KMS-11 (cell line): ENCODE data around the gene ST8SIA6.

Experiments used
- H2AFZ ChIP-seq: fragments of 200-600 bp; sonication (generic); 2 replicates; pipeline ENCODE4 v1.6.1; 2016; ENCODE audit warnings: antibody characterized with exemption, mixed run types, low read depth
- H3K27ac ChIP-seq: fragments of 200-600 bp; sonication (generic); 2 replicates; pipeline ENCODE4 v1.6.1; 2016; ENCODE audit warnings: mild to moderate bottlenecking, mixed run types
- H3K27me3 ChIP-seq: fragments of 200-600 bp; sonication (generic); 2 replicates; pipeline ENCODE4 v1.6.1; 2017; ENCODE audit warnings: mild to moderate bottlenecking, low read depth, mixed run types, moderate library complexity; ENCODE audit not compliant: insufficient read depth
- H3K36me3 ChIP-seq: fragments of 200-600 bp; sonication (generic); 2 replicates; pipeline ENCODE4 v1.6.1; 2017; ENCODE audit warnings: mild to moderate bottlenecking, mixed run types; ENCODE audit not compliant: insufficient read depth
- H3K4me1 ChIP-seq: fragments of 200-600 bp; sonication (generic); 2 replicates; pipeline ENCODE4 v1.6.1; 2016; ENCODE audit warnings: mild to moderate bottlenecking, low read depth, mixed run types; ENCODE audit not compliant: poor library complexity, severe bottlenecking
- H3K4me2 ChIP-seq: fragments of 200-600 bp; sonication (generic); 2 replicates; pipeline ENCODE4 v1.7.0; 2016; ENCODE audit warnings: mild to moderate bottlenecking, mixed run types
- H3K4me3 ChIP-seq: fragments of 200-600 bp; sonication (generic); IDR thresholded peaks from 2 replicates; pipeline ENCODE4 v1.6.1; 2017; ENCODE audit warnings: low read depth, low read length, mixed read lengths; ENCODE audit not compliant: insufficient read depth
- H3K79me2 ChIP-seq: fragments of 200-600 bp; sonication (generic); 2 replicates; pipeline ENCODE4 v1.6.1; 2016; ENCODE audit warnings: low read depth, mixed run types; ENCODE audit not compliant: insufficient read depth
- H3K9ac ChIP-seq: fragments of 200-600 bp; sonication (generic); 2 replicates; pipeline ENCODE4 v1.6.1; 2016; ENCODE audit warnings: mild to moderate bottlenecking, mixed run types
- H4K20me1 ChIP-seq: fragments of 200-600 bp; sonication (generic); 2 replicates; pipeline ENCODE4 v1.6.1; 2016; ENCODE audit warnings: mild to moderate bottlenecking, mixed run types; ENCODE audit not compliant: insufficient read depth
- TF ChIP-seq, protein P1 (sequence below): fragments of 200-600 bp; sonication (generic); conservative IDR thresholded peaks from 2 replicates; pipeline ENCODE4 v1.6.1; 2017; ENCODE audit warnings: low read depth, mild to moderate bottlenecking, antibody characterized with exemption, low read length, moderate library complexity, mixed read lengths

The ST8SIA6 gene

DNA sequence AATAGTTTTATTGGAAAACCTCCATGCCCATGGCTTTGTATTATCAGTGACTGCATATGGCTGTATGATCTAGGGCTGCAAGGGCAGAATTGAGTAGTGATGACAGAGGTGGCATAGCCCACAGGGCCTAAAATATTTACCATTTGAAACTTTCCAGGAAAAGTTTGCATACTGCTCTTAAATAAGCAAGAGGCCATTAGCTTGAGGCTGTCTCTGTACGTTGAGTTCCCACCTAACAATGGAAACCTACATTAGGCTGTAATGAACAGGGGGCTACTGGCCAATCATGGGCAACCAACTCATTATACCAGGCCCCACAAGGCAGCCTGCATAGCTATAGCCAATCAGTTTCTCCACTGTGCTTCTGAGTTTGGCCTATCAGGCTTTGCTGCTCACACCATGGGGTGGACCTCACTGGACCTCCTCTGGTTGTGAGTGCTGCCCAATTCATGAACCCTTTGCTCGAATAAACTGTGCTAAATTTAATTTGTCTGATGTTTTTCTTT lies 673 bp upstream of the ST8SIA6 start:
- no peak overlapping the region for H3K27ac ChIP-seq
- TF ChIP-seq, protein P1, sequence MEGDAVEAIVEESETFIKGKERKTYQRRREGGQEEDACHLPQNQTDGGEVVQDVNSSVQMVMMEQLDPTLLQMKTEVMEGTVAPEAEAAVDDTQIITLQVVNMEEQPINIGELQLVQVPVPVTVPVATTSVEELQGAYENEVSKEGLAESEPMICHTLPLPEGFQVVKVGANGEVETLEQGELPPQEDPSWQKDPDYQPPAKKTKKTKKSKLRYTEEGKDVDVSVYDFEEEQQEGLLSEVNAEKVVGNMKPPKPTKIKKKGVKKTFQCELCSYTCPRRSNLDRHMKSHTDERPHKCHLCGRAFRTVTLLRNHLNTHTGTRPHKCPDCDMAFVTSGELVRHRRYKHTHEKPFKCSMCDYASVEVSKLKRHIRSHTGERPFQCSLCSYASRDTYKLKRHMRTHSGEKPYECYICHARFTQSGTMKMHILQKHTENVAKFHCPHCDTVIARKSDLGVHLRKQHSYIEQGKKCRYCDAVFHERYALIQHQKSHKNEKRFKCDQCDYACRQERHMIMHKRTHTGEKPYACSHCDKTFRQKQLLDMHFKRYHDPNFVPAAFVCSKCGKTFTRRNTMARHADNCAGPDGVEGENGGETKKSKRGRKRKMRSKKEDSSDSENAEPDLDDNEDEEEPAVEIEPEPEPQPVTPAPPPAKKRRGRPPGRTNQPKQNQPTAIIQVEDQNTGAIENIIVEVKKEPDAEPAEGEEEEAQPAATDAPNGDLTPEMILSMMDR, result no peak
- peak overlapping the region; percentile 50; the same call in 1 of the 2 replicates for H3K4me2 ChIP-seq
- no peaks in the 10 kb centered on the region for H3K4me1 ChIP-seq
- no peak overlapping the region for H3K4me3 ChIP-seq
- H2AFZ ChIP-seq, result 0 out of 2 replicates have a peak overlapping the region, but pooled peaks have one; percentile 43
- no peaks in the 10 kb centered on the region for H3K27me3 ChIP-seq
- H3K79me2 ChIP-seq, result no peaks in the 10 kb centered on the region
- no peak overlapping the region for H3K9ac ChIP-seq
- H4K20me1 ChIP-seq, result no peaks in the 10 kb centered on the region
- H3K36me3 ChIP-seq, result no peaks in the 10 kb centered on the region

DNA sequence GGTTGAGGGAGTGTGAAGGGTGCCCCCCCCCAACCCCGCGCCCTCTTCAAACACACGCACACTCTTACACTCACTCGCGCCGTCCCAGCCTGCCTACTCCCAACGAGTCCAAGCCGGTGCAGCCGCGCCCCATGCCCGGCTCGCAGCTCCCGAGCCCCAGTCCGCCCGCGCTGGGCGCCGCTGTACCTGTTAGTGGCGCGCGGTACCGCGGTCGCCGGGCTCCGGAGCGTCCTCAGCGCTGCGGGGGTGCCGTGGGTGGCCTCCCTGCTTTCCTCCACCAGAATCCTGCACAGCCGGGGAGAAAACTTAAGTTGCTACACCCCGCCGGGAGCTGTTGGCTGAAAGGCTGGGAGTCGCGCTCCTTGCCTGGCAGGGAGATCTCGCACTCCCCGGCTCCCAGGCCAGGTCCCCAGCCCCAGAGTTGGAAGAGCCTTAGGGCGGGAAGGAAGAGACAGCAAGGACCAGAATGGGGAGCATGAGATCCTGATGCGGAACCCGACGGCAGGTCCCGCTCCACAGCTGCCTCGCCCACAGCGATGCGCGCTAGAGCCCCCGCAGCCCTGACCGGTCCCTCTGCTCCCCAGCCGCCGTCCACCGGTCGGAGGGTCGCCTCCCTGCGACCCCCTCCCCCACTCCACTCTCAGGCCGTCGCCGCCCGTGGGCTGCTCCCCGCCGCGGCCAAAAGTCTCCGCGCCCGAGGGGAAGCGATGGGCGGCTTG lies 863 bp downstream of the ST8SIA6 start:
- H3K4me1 ChIP-seq, result no peaks in the 10 kb centered on the region
- H3K36me3 ChIP-seq, result no peaks in the 10 kb centered on the region
- H2AFZ ChIP-seq, result no peak overlapping the region
- H3K4me2 ChIP-seq, result no peak overlapping the region
- TF ChIP-seq, protein P1, result no peak
- no peaks in the 10 kb centered on the region for H3K27me3 ChIP-seq
- no peak overlapping the region for H3K9ac ChIP-seq
- H3K4me3 ChIP-seq, result no peak overlapping the region
- H3K27ac ChIP-seq, result no peak overlapping the region
- no peaks in the 10 kb centered on the region for H3K79me2 ChIP-seq
- no peaks in the 10 kb centered on the region for H4K20me1 ChIP-seq

GRCh38 chr10:17453035-17453372 lies 1.4 kb downstream of the ST8SIA6 start:
- Histone ChIP-seq H3K9ac (no peak overlapping the region), H3K36me3 (no peaks in the 10 kb centered on the region), H2AFZ (no peak overlapping the region), H3K27ac (no peak overlapping the region), H3K4me1 (no peaks in the 10 kb centered on the region), H3K4me2 (no peak overlapping the region), H3K27me3 (no peaks in the 10 kb centered on the region), H3K79me2 (no peaks in the 10 kb centered on the region), H3K4me3 (no peak overlapping the region), H4K20me1 (no peaks in the 10 kb centered on the region)
- TF ChIP-seq, protein P1, result no peak

DNA sequence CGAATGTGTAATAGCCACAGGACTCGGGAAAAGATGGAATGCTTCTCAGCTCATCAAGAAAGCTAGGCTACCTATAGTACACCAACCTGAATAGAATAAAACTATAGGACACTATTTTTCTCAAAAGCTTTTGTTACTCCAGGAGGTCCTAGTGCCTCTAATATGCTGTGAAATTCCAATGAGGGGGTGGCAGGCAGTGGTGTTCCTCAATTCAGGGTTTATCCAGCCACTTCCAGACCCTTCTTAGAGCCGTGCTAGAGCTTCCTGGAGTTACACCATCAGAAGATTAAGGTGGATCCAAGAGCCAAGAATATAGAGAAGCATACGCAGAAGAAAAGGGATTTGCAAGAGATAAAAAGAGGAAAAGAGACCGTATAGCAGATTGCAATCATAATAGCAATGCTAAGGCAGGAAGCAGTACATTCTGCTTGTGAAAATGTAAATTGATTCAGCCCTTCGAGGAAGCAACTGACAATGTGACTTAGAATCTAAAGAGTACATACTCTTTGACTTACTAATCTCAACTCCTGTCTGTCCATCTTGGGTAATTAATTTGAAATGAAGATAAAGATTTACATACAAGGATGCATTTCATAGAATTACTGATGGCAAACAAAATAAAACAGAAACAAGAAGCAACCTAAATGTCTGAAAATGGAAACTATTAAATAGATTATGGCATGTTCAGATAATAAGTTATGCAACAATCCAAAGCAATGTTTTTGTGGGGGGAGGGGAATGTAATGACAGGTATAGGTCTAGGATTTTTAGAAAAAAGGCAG lies 2.1 kb downstream of the ST8SIA6 start:
- no peaks in the 10 kb centered on the region for H3K79me2 ChIP-seq
- no peak overlapping the region for H3K9ac ChIP-seq
- TF ChIP-seq, protein P1, result no peak
- no peaks in the 10 kb centered on the region for H4K20me1 ChIP-seq
- no peaks in the 10 kb centered on the region for H3K4me1 ChIP-seq
- no peaks in the 10 kb centered on the region for H3K27me3 ChIP-seq
- no peak overlapping the region for H3K27ac ChIP-seq
- H2AFZ ChIP-seq, result no peak overlapping the region
- H3K4me3 ChIP-seq, result no peak overlapping the region
- no peaks in the 10 kb centered on the region for H3K36me3 ChIP-seq
- H3K4me2 ChIP-seq, result no peak overlapping the region
